GM04504 (cell line): Measurements from ENCODE around the gene SERP2.

Experiments used
- DNase-seq: peaks from one replicate; pipeline ENCODE4 v3.0.0-alpha.2; 2012; ENCODE audit warnings: low read depth

Gene SERP2

DNA sequence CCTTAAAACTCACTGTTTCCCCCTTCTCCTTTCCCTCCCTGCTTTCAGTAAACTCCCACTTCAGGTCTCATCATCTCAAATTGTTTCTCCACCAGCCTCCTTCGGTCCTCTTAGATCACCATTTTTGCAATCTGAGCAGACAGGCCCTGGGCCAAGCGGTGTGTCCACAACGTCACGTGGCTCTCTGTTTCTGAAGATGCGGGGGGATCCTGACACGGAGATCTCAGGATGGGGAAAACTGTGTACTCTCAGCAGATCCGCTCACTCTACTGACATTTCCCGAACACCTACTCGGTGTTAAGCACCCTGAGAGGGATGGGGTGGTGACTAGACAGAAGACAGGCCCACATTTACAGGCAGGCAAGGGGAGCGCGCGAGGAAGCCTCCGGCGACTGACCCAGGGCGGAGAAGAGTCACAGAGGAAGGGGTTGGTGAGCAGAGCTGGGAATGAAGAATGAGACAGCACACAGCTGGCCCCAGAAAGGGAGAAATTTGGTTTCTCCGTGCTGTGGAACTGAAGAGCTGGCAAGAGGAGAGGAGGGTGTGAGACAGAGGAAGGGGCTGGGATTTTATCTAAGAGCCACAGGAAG lies 38.8 kb downstream of the SERP2 start:
- DNase-seq = no peak

DNA sequence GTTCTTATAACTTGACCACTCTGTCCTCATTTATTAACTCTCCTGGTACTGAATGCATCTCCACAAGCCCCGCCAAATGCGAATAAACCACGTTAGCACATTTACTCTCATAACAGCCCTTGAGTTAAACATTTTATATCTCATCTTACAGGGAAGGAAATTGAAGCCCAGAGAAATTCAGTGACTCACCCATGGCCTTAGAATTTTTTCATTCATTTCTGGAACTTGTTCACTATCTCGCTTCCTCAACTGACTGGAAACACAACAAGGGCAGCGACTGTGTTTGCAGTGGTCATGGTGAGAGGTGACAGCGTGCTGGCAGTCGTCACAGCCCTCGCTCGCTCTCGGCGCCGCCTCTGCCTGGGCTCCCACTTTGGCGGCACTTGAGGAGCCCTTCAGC lies 39.5 kb downstream of the SERP2 start:
- DNase-seq = no peak

DNA sequence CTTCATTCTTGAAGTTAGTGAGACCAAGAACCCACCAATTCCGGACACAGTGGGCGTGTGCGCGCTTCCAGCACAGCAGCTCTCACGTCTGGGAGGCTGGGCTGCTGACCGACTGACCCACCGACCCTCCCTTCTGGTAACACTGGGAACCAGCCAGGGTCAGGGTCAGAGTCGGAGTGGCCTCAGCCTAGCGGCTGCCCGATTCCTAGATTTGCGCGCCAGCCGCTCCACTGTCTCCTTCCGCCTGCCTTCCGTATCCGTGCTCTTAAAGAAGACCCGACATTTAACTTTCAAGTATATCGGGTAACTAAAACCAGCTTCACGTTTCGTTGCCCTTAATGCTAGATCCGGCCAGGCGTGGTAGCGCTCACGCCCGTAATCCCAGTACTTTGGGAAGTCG lies 41.1 kb downstream of the SERP2 start:
- DNase-seq = no peak

DNA sequence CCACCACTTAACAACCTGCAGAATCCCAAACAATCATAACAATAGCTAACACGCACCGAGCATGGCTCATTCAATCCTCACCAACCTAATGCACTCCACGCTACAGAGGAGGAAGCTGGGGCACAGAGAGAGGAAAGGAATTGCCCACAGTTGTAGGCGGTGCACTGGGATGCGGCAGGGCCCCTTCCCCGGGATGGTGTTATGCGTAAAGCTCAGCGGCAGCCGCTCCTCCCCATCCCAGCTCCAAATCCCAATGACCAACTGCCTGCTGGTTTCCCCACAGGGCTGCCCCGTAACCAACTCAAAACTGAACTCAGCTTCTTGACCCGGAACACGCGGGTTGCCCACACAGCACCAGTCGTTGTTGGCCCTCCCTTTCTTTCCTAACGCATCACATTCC lies 42.2 kb downstream of the SERP2 start:
- no peak for DNase-seq

DNA sequence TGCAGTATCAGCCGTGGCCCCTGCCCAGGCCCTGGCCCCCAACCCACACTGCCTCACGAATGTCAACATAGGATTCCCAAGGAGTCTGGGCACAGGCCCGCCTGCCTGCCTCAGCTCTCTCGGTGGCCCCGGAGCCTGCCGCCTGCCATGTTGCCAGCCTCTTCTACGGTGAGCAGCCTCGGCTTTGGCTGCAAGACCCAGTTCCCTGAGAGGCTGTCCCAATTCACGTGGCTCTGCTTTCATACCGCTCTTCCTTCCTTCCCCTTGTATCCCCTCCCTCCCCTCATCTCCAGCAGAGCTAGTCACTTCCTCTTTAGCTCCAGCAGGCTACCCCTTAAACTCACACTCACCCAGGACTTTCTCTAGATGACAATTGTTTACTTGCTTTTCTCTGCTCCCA lies 42.7 kb downstream of the SERP2 start:
- DNase-seq = no peak

DNA sequence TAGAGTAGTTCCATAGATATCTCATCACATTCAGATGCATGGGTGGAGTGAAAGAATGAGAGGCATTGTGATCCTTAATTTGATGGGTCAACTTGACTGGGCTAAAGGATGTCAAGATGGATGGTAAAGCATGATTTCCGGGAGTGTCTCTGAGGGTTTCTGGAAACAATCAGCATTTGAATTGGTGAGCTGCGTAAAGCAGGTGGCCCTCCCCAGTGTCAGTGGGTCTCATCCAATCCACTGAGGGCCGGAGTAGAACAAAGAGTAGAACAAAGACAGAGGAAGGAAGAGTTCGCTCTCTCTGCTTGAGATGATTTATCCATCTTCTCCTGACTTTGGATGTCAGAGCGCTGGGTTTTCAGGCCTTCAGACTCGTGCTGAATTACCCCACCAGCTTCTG lies 43.1 kb downstream of the SERP2 start:
- DNase-seq = no peak

DNA sequence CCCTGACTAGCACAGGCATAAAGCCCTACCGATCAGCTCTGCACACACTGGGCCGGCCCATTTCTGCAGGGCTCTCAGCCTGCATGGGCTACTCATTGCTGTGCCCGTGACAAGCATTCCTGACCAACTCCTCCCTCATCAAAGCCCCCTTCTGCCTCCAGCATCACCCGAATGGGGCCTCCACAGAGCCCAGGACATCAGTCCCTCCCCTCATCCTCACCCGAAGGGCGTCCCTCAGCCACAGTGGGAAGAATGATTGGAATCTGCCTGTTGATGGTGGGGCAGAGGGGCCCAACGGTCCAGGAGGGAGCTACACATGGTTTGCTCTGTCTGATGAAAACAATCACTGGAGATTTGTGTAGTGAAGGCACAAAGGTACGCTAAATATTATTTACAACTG lies 43.8 kb downstream of the SERP2 start:
- DNase-seq = no peak

DNA sequence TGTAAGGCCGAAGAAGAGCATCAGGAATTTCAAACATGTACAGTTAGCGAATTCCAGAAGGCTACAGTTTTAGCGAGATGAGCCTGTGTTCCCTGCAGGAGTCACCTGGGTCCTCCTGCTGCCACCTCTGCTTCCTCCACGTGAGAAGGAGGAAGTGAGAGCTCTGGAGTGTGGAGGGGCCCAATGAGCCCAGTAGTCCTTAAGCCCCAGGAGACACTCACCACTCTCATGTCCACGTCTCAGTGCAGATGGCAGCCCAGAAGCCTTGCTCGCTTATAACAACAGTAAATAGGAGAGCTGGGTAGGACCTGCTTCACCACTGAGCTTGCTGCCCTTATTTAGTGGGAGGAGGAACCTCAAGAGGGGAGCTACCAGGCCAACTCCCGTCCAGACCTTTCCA lies 44.3 kb downstream of the SERP2 start:
- no peak for DNase-seq

DNA sequence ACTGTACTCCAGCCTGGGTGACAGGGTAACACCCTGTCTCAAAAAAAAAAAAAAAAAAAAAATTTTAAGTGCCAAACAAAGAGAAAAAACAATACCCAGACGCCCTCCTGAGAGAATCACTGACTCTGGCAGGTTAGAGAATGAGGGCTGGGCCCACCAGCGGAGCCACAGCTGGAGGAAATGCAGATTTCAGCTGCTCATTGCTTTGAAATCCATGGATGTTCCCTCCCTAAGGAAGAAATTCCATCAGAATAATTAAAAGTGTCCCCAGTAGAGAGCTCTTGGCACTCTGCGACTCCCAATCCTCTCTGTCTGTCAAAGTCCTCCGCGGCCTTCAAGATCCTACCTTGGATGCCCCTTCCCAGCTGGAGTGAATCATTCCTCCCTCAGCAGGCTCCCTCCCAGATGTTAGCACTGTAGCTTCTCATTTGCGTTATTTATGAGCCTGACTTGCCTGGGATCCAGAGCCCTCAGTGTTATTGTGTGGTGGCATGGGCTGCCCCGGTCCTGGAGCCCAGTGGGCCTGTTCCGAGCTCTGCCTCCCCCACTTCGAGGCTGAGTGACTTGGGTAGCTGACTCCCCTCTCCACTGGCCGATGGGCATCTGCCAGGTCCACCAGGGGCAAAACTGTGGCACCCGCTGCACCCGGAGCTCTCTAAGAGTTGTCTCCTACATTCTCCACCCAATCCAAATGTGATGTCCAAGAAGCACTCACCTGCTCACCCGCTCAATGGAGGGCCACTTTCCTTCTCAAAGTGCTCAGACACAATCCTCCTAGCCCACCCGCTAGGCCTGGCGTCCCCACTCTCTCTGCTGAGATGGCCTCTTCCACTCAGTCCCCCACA lies 47.0 kb downstream of the SERP2 start:
- no peak for DNase-seq

DNA sequence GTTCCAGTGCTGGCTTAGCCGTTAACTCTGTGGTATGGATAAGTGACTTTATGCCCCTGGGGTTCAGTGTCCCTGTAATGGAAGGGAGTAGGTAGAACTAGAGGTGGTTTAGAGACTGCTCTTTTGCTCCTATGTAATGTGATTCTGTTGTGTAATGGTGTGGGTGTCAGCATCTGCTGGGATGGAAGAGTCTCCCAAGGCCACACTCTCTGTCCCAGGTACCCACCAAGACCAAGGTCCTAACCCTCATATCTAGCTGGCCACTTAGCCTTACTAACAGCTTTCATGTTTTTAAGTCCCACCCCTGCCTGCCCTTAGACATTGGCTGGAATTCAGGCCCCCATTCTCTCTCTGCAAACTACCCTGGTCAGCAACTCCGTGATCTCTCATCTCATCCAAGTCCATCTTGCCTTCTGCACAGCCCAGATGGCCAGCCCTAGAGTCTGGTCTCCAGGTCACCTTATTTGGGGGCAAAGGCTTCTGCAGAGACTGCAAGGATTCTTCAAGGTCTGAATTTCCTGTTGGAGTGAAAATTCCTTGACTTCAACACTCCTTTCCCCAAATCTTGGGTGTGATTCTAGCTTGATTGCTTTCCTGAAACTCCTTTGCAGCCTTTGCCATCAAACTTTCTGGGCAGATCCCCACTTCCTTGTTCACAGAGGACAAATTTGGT lies 48.4 kb downstream of the SERP2 start:
- no peak for DNase-seq

DNA sequence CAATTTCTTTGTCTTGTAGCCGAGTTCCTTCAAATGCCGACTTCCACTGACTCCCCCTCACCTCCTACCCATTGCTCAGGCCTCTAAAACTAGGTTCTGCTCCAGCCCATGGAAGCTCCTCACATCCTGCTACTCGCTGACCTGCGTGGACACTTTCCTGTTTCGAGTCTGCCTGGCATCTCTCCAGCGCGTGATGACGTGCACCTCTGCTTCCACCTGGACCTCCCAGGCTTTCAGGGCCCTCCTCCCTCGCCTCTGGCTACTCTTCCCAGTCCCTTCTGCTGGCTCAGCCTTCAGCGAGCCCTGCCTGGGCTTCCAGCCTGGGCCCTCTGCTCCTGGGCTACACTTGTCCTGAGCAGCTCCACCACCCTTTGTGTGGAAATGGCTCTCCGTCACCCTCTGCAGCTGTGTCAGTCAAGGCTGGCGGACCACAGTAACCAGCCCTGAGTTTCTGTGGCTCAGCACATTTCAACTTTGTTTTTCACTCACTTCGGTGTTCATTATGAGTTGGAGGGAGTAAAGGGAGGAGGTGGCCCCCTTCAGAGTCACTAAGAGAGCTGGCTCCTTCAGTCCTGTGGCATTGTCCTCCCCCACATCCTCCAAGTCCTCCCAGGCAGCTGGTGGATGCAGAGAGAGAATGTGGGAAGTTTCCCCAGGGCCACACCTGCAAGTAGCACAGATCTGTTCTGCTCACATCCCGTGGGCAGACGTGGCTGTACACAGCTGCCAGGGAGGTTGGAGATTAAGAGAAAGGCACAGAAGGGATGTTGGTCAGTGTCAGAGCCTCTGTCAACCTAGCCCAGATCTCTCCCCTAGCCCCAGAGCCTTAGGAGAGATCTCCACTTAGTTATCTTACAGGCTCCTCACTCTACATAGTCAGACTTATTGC lies 49.4 kb downstream of the SERP2 start:
- no peak for DNase-seq

DNA sequence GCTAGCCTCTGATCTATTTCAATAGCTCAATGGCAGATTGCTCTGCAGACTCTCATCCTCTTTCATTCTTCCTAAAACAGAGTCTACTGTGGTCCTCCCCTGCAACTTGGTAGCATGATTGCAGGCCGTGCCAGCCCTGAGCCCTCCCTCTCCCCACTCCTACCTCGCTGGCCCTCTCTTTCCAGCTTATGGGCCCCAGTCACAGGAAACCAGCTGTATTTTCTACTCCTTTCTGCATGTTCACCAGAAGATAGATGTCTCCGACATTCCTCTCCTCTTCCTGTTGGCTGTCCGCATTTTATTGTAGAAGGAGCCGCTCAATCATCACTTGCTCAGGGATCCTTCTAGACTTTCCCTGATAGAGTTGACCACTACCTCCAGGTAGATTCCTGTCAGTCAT lies 50.2 kb downstream of the SERP2 start:
- DNase-seq = no peak

DNA sequence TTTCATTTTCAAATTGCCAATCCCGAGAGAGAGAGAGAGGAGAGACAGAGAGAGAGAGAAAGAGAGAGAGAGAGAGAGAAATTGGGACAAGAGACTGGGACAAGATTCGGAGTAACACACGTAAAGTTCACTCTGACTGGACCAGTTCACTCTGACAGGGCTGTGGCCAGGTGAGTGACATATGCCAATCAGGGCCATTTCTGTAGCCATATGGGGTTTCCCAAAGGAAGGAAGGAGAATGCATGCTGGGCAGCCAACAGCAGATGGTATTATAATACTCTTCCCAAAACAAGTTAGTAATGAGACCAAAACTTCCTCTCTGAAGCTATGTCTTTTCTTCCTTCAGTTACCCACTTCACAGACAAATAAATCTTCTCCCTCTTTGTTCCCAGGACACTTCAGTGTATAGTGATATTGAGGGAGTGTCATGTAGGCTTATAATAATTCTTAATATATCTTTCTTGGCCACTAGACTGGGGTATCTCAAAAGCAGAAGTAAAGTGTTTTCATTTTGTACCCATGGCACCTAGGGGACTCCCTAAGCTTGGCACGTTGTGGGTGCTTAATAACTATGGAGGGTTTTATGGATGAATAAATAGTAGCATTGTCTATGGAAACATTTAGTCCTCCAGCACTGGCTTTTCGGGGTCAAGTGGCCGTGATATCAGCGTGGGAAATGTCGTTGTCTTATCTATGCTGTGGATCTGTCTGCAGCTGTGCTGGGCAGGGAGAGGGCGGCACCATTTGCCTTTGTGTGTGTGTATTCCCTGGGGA lies 51.6 kb downstream of the SERP2 start:
- no peak for DNase-seq

DNA sequence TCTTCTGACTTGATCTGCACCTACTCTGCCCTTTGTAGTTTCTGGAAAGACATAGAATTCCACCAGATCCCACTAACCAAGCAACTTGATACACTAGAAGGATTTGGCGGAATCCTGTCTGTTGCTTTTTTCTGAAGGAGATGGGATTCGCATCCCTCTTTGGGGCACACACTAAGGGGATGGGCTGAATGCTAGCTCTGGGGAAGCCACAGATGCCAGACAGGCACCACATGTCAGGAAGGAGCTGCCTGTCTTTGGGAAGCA lies 52.1 kb downstream of the SERP2 start:
- DNase-seq = no peak

DNA sequence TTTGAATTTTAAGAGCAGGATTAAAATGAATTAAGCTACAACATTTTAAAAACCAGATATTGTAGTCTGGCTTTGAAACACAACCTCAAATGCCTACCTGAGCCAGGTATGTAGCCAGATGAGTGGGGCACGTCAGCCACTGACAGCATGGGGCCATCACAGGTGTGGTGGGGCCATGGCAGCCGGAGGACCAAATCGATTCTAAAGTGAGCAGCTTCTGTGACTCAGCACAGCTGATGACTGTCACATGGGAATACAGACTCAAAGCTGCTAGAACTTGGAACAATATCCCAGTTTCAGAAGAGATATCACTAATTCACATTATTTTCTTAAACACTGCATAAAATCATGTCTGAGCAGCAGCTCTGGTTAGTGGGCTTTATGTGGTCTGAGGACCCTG lies 52.8 kb downstream of the SERP2 start:
- no peak for DNase-seq

DNA sequence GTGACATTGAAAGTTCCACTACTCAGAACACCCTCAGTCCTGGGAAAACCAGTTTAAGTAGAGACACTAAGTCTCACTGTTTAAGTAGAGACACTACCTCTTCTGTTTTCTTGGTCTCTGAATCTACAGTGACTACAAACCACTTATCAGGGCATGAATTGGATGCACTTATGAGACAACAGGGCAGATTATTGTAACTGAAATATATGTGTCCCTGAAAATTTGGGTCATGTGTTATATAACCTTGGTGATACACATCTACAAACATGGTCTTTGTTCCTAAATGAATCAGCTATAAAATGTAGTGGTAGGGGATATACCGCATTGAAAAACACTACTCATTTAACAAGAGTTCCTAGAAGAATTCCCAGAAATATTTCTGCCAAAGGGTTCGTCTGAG lies 55.7 kb downstream of the SERP2 start:
- no peak for DNase-seq

DNA sequence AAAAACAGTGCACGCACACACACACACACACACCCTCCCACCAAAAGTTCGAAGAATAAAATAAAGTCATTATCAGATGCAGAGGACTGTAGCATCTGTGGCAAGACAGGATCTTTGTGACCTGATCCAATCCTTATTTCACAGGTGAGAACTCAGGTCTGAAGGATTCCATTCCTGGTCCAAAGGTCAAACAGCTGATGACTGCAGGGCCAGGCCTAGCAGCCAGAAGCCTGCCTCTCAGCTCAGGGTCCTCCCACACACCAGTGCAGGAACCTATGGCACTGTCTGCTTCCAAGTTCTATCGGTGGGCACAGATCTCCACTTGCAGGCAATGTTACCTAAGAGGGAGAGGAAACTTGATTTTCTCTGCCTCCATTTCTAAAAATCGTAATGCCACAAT lies 57.5 kb downstream of the SERP2 start:
- no peak for DNase-seq

DNA sequence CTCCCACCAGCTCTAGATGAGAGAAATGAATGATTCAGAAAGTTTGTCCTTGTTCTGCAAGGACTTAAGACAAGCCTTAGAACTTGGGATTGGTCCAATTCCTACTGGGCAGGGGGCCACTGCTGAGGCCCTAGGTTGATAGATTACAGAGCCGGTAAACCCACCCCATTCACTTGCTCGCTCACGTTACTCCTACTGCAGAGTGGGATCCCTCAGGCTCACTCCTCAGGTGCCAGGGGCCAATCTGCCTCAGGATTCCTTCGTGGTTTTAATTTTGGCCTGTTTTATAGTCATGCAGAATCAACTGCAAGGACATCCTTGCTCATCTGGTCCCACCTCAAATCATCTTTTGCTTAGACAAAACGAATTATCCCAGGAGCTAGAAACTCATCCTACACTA lies 59.0 kb downstream of the SERP2 start:
- DNase-seq = no peak

DNA sequence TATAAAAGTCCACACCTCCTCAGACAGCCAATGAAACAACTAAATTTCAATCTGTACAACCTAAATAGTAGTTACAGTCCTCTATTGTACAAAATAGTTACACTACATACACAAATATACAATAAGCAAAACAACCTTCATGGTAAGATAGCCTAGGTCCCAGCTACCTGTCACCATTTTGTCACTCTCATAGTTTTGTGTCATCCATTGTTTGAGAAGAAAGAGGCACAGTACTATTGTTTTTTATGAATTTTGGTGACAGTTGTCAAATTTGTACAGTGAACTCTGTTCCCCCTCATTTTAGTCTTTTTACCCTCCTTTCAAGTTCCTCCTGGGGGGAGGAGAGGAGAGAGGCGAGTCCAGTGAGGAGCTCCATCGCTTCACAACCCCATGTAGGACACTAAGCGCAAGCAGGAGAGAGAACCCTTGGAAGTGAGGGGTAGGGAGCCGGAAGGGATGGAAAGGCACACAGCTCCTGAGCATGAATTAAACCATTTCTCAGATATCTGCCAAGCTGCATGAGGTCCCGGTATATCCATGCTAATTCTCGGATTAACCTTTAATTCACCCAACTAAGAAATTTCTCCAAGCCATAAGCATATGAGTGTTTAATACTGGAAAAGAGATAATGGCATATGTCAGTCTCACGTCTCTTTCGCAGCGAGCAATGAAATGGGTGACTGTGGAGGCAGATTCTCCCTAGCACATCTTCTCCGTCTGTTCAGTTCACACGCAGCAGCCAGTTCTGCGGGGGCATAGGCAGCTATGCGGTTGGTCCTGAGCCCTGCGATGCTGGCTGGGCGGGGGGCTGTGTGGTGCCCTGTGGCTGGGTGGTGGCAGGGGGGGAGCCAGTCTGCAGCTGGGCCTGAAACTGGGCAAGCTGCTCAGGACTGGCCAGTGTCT lies 60.5 kb downstream of the SERP2 start:
- no peak for DNase-seq

DNA sequence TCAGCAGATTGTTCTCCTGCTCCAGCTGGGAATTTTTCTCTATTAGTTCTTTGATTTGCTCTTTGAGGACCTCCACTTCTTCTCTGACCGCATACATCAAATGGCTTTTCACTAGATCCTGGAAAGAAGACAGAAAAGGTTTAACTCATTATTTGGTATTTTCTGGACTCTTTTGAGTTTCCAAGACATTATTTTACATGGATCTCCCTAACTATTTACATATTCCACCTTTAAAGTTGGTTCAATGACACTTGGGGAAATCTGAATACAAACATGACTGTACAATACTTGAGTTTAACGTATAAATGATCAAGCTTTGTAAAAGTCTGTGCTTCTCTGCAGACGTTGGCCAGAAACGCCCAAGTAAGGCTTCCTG lies 61.1 kb downstream of the SERP2 start:
- no peak for DNase-seq
